K562 (cell line): ENCODE results near the gene FGFRL1. TPM values are rescaled to one million over a fixed set of nuclear protein-coding genes. Genes with fewer than 3 reads are reported as not detected.
A peak's percentile ranks its signal among the peaks of the same experiment; 100 is the strongest.

ENCODE experiments used
- CBFA2T3 ChIP-seq: fragments of 450-650 bp; IDR thresholded peaks from 2 replicates; pipeline ENCODE4 v1.6.1; 2017
- CCNT2 ChIP-seq: IDR thresholded peaks from 2 replicates; pipeline ENCODE4 v1.6.1; 2011; ENCODE audit warnings: borderline replicate concordance, low read depth, mild to moderate bottlenecking, moderate library complexity, mixed read lengths, low read length; ENCODE audit not compliant: insufficient read length; ENCODE audit errors: extremely low read depth
- DNMT1 ChIP-seq: fragments of 450-650 bp; IDR thresholded peaks from 2 replicates; pipeline ENCODE4 v1.6.1; 2016; ENCODE audit warnings: antibody characterized with exemption, mild to moderate bottlenecking
- ETS2 ChIP-seq: IDR thresholded peaks from 2 replicates; pipeline ENCODE4 v1.6.1; 2016; ENCODE audit warnings: borderline replicate concordance, missing genetic modification characterization, mild to moderate bottlenecking, moderate library complexity, missing compliant biosample characterization; ENCODE audit not compliant: poor library complexity, severe bottlenecking
- ETV6 ChIP-seq, 3 experiments: fragments of 150-350 bp in 1 of 3; sonication (generic) in 1 of 3; formaldehyde crosslinking in 1 of 3; IDR thresholded peaks; 2 replicates each; pipeline versions ENCODE4 v1.6.1 to v1.8.0; 2014 to 2022; ENCODE audit warnings: borderline replicate concordance in 2 of 3, low read depth in 2 of 3, antibody characterized with exemption in 1 of 3, low read length in 1 of 3, mild to moderate bottlenecking in 1 of 3, missing genetic modification reagents in 1 of 3
- GATAD2B ChIP-seq: fragments of 450-650 bp; IDR thresholded peaks from 2 replicates; pipeline ENCODE4 v1.6.1; 2017; ENCODE audit warnings: mild to moderate bottlenecking, borderline replicate concordance
- POLR3G ChIP-seq: IDR thresholded peaks from 2 replicates; pipeline ENCODE4 v1.6.1; 2011; ENCODE audit not compliant: insufficient read length, insufficient replicate concordance; ENCODE audit errors: extremely low read depth
- SNIP1 ChIP-seq: fragments of 450-650 bp; IDR thresholded peaks from 2 replicates; pipeline ENCODE4 v1.7.1; 2017; ENCODE audit warnings: low read depth, mild to moderate bottlenecking
- TOE1 ChIP-seq, 2 experiments: fragments of 450-650 bp in 1 of 2; sonication (generic) in 1 of 2; formaldehyde crosslinking in 1 of 2; IDR thresholded peaks; 2 replicates each; pipeline versions ENCODE4 v1.7.1 to v1.8.0; 2016 to 2022; ENCODE audit warnings: borderline replicate concordance in 2 of 2, mild to moderate bottlenecking in 2 of 2, antibody characterized with exemption in 1 of 2, inconsistent platforms in 1 of 2, low read depth in 1 of 2, missing genetic modification reagents in 1 of 2, moderate library complexity in 1 of 2
- TSC22D4 ChIP-seq: fragments of 450-650 bp; IDR thresholded peaks from 2 replicates; pipeline ENCODE4 v1.6.1; 2016; ENCODE audit warnings: missing genetic modification characterization, missing biosample characterization, control low read depth
- XRCC5 ChIP-seq: fragments of 200-400 bp; formaldehyde crosslinking; IDR thresholded peaks from 2 replicates; pipeline ENCODE4 v1.6.1; 2017; ENCODE audit warnings: low read depth, mild to moderate bottlenecking, low read length
- ZKSCAN3 ChIP-seq: fragments of 250-450 bp; sonication (Bioruptor Pico); IDR thresholded peaks from 2 replicates; pipeline ENCODE4 v1.4.0; 2020
- ZNF175 ChIP-seq: fragments of 200-800 bp; sonication (Bioruptor generic); IDR thresholded peaks from 2 replicates; pipeline ENCODE4 v1.6.1; 2016; ENCODE audit warnings: low read depth, mild to moderate bottlenecking, missing genetic modification characterization, missing compliant biosample characterization
- ZNF263 ChIP-seq: sonication (generic); formaldehyde crosslinking; IDR thresholded peaks from 2 replicates; pipeline ENCODE4 v1.8.0; 2022; ENCODE audit warnings: mild to moderate bottlenecking, missing genetic modification reagents, borderline replicate concordance
- ZNF561 ChIP-seq: fragments of 450-650 bp; formaldehyde crosslinking; conservative IDR thresholded peaks from 2 replicates; pipeline ENCODE4 v1.4.0; 2020; ENCODE audit warnings: mild to moderate bottlenecking, moderate library complexity
- ZNF584 ChIP-seq: fragments of 200-800 bp; sonication (Bioruptor generic); IDR thresholded peaks from 2 replicates; pipeline ENCODE4 v1.6.1; 2016; ENCODE audit warnings: low read depth, mild to moderate bottlenecking, missing genetic modification characterization, missing compliant biosample characterization
- ZNF707 ChIP-seq: fragments of 250-450 bp; sonication (Bioruptor Pico); conservative IDR thresholded peaks from 2 replicates; pipeline ENCODE4 v1.8.0; 2022; ENCODE audit warnings: inconsistent platforms, mild to moderate bottlenecking, moderate library complexity
- ZNF76 ChIP-seq: fragments of 250-450 bp; sonication (Bioruptor Pico); IDR thresholded peaks from 2 replicates; pipeline ENCODE4 v1.4.0; 2020; ENCODE audit warnings: mild to moderate bottlenecking, moderate library complexity, borderline replicate concordance
- ZNF785 ChIP-seq: fragments of 250-450 bp; sonication (Bioruptor Pico); IDR thresholded peaks from 2 replicates; pipeline ENCODE4 v1.4.0; 2020; ENCODE audit warnings: mild to moderate bottlenecking
- polyA plus RNA-seq, 8 experiments: library from polyadenylated mRNA; depleted of rRNA in 4 of 8; stranded (reverse) in 5 of 8; unstranded in 3 of 8; fragments of >200 nt; fragmentation: Nextera tagmentation in 2 of 8; fragmentation: Illumina TruSeq in 1 of 8; extraction: Ambion mirVana in 2 of 8; extraction: Trizol in 1 of 8; gene quantifications; 2 replicates each; pipeline versions ENCODE4 v1.2.1 to v1.2.3, GENCODE V29; 2011 to 2014; ENCODE audit warnings: inconsistent platforms in 1 of 8, missing spikeins in 1 of 8
- total RNA-seq, 7 experiments: library from RNA; depleted of rRNA in 6 of 7; stranded (reverse); fragments of >200 nt in 6 of 7; fragmentation: Illumina TruSeq in 2 of 7; extraction: Trizol in 2 of 7; gene quantifications; 2 replicates each; pipeline versions ENCODE4 v1.2.1 to v1.2.3, GENCODE V29; 2011 to 2021; ENCODE audit warnings: low replicate concordance in 1 of 7
- TF ChIP-seq, protein P1 (sequence below): fragments of 250-450 bp; sonication (Bioruptor Pico); IDR thresholded peaks from 2 replicates; pipeline ENCODE4 v1.8.0; 2022; ENCODE audit warnings: inconsistent platforms
- TF ChIP-seq, protein P2 (sequence below): sonication (generic); formaldehyde crosslinking; IDR thresholded peaks from 2 replicates; pipeline ENCODE4 v1.8.1; 2023; ENCODE audit warnings: mild to moderate bottlenecking, missing genetic modification reagents
- TF ChIP-seq, protein P3 (sequence below): fragments of 250-450 bp; sonication (Bioruptor Pico); IDR thresholded peaks from 2 replicates; pipeline ENCODE4 v1.5.0; 2021

The FGFRL1 gene
- total and polyA plus RNA-seq, 9 of the 15 experiments (the other 6 are each of a cell fraction or from before 2014, with no cell fraction given), result 0.34 to 49.9 (median 14.6) TPM

DNA sequence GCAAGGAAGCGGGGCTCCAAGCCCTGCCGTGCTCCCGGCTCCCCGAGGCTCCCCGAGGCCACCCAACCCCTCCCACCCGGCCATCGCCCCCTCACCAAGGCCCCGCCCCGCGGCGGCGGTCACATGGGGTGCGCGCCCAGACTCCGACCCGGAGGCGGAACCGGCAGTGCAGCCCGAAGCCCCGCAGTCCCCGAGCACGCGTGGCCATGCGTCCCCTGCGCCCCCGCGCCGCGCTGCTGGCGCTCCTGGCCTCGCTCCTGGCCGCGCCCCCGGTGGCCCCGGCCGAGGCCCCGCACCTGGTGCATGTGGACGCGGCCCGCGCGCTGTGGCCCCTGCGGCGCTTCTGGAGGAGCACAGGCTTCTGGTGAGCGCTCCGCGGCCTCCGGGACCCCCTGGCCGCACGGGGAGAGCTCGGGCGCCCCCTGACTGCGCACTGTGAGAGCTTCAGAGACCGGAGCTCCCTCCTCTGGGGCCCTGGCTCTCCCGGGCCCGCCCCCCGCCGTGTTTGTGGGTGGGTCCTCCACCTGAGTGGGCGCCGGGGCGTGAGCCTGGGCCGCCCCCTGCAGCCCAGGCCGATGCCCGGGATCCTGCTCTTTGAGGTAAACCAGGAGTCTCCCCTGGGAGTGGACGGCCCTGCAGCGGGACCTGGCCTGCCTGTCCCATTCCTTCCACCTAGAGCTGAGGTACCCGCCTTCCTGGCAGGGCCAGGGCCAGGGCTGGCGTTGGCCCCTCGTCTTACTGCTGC, 24.4 kb upstream of the FGFRL1 start, which contains the start of gene IDUA (continued):
- TF ChIP-seq ZNF707 (CRISPR knock-in tag), result no peak
- no peak for TF ChIP-seq SNIP1
- TF ChIP-seq, protein P1, sequence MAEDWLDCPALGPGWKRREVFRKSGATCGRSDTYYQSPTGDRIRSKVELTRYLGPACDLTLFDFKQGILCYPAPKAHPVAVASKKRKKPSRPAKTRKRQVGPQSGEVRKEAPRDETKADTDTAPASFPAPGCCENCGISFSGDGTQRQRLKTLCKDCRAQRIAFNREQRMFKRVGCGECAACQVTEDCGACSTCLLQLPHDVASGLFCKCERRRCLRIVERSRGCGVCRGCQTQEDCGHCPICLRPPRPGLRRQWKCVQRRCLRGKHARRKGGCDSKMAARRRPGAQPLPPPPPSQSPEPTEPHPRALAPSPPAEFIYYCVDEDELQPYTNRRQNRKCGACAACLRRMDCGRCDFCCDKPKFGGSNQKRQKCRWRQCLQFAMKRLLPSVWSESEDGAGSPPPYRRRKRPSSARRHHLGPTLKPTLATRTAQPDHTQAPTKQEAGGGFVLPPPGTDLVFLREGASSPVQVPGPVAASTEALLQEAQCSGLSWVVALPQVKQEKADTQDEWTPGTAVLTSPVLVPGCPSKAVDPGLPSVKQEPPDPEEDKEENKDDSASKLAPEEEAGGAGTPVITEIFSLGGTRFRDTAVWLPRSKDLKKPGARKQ (CRISPR knock-in tag), result no peak
- TF ChIP-seq ZNF561 (CRISPR knock-in tag), result no peak
- TF ChIP-seq ZNF76 (CRISPR knock-in tag), result no peak
- TF ChIP-seq, protein P2, sequence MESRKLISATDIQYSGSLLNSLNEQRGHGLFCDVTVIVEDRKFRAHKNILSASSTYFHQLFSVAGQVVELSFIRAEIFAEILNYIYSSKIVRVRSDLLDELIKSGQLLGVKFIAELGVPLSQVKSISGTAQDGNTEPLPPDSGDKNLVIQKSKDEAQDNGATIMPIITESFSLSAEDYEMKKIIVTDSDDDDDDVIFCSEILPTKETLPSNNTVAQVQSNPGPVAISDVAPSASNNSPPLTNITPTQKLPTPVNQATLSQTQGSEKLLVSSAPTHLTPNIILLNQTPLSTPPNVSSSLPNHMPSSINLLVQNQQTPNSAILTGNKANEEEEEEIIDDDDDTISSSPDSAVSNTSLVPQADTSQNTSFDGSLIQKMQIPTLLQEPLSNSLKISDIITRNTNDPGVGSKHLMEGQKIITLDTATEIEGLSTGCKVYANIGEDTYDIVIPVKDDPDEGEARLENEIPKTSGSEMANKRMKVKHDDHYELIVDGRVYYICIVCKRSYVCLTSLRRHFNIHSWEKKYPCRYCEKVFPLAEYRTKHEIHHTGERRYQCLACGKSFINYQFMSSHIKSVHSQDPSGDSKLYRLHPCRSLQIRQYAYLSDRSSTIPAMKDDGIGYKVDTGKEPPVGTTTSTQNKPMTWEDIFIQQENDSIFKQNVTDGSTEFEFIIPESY (CRISPR knock-in tag), result peak; percentile 57
- 0 out of 2 replicates have a peak, but pooled peaks have one; percentile 91 for TF ChIP-seq ZNF263 (CRISPR knock-in tag)
- TF ChIP-seq, protein P3, sequence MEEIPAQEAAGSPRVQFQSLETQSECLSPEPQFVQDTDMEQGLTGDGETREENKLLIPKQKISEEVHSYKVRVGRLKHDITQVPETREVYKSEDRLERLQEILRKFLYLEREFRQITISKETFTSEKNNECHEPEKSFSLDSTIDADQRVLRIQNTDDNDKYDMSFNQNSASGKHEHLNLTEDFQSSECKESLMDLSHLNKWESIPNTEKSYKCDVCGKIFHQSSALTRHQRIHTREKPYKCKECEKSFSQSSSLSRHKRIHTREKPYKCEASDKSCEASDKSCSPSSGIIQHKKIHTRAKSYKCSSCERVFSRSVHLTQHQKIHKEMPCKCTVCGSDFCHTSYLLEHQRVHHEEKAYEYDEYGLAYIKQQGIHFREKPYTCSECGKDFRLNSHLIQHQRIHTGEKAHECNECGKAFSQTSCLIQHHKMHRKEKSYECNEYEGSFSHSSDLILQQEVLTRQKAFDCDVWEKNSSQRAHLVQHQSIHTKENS (CRISPR knock-in tag), result no peak
- no peak for TF ChIP-seq POLR3G
- no peak for TF ChIP-seq ETS2 (tag)
- no peak for TF ChIP-seq CBFA2T3
- peak; percentile 14; the same call in 1 of the 2 replicates for TF ChIP-seq TOE1 (IDR thresholded peaks at IDR 0.05; ENCODE audit: borderline replicate concordance)
- 0 out of 2 replicates have a peak, but pooled peaks have one; percentile 46 for TF ChIP-seq TOE1 (CRISPR knock-in tag; IDR thresholded peaks at IDR 0.05; ENCODE audit: borderline replicate concordance, low read depth)
- no peak for TF ChIP-seq ZKSCAN3 (CRISPR knock-in tag)
- TF ChIP-seq ZNF785, result no peak
- TF ChIP-seq DNMT1, result no peak
- TF ChIP-seq GATAD2B, result peak; percentile 100
- TF ChIP-seq TSC22D4 (tag), result no peak
- no peak for TF ChIP-seq ZNF584 (CRISPR knock-in tag)
- no peak for TF ChIP-seq XRCC5
- TF ChIP-seq CCNT2, result peak; percentile 90
- TF ChIP-seq ETV6 (IDR thresholded peaks at IDR 0.05; ENCODE audit: borderline replicate concordance in 1 of 2, low read depth in 2 of 2, low read length in 1 of 2), result no peak
- TF ChIP-seq ETV6 (CRISPR knock-in tag; IDR thresholded peaks at IDR 0.05; ENCODE audit: borderline replicate concordance), result no peak
- TF ChIP-seq ZNF175 (CRISPR knock-in tag), result no peak
